Dermis lymphatic vessel endothelial cell (primary cell): ENCODE data around the gene MS4A13. TPM values are rescaled to one million over a fixed set of nuclear protein-coding genes. Genes with fewer than 3 reads are reported as not detected.

Experiments
- total RNA-seq: library from RNA; depleted of rRNA; stranded (reverse); fragments of >200 nt; gene quantifications from 2 replicates; pipeline ENCODE4 v1.2.1, GENCODE V29; 2014

MS4A13 gene
- not detected in 2 replicates for total RNA-seq

GRCh38 chr11:60515144-60515855 lies at the start of gene MS4A13:
Gene MS4A13, plus strand, starts transcription at chr11:60515392. Its CDS starts 2,692 bp downstream, at chr11:60518084.

GRCh38 chr11:60492488-60493009 lies 22.6 kb upstream of the MS4A13 start, which contains the start of gene MS4A12:
Gene MS4A12, plus strand, starts transcription at chr11:60492778. Its CDS starts 4,541 bp downstream, at chr11:60497319.

Other genes with a start within 250 kb of the MS4A13 start
- gene MS4A4A, start 234.7 kb upstream of the MS4A13 start, total RNA-seq: not detected in 2 replicates
- gene MS4A6E, start 188.1 kb upstream of the MS4A13 start, total RNA-seq: not detected in 2 replicates
- not detected in 2 replicates for gene MS4A7, start 136.9 kb upstream of the MS4A13 start, total RNA-seq
- not detected in 2 replicates for gene MS4A14, start 118.9 kb upstream of the MS4A13 start, total RNA-seq
- not detected in 2 replicates for gene MS4A5, start 85.8 kb upstream of the MS4A13 start, total RNA-seq
- gene MS4A1, start 59.5 kb upstream of the MS4A13 start, total RNA-seq: not detected in 2 replicates
- not detected in 2 replicates for gene MS4A12, start 22.6 kb upstream of the MS4A13 start, total RNA-seq
- gene MS4A8, start 184.2 kb downstream of the MS4A13 start, total RNA-seq: not detected in 2 replicates
- not detected in 2 replicates for gene MS4A18, start 209.3 kb downstream of the MS4A13 start, total RNA-seq
- gene MS4A15, start 241.5 kb downstream of the MS4A13 start, total RNA-seq: 0.09 TPM in 1 of 2 replicates, not detected in the other